Lung (tissue), 12 donors: ENCODE measurements around the gene NDUFC1. TPM values are rescaled to one million over a fixed set of nuclear protein-coding genes. Genes with fewer than 3 reads are reported as not detected.
A peak's percentile ranks its signal among the peaks of the same experiment; 100 is the strongest.
"Not testable (repeated sequence)": the region's sequence is repeated elsewhere in the genome, so short reads cannot be mapped to it uniquely, and the experiment has no call there.

Experiments used
- ATAC-seq: fragments of 200-7000 bp; cut with Tn5 transposase; one replicate; pipeline ENCODE4 v1.9.1; 2020; ENCODE audit warnings: moderate number of reproducible peaks; ENCODE audit not compliant: insufficient read depth, low FRiP score
- DNase-seq, 3 donors: peaks; one replicate each; pipeline ENCODE4 v3.0.0-alpha.2; 2013 to 2017
- H3K27ac ChIP-seq, 2 donors: one replicate each; pipeline ENCODE4 v1.5.1; 2013; ENCODE audit warnings: mild to moderate bottlenecking in 2 of 2, moderate library complexity in 2 of 2, control low read depth in 1 of 2, inconsistent platforms in 1 of 2, low read depth in 1 of 2, low read length in 1 of 2
- H3K27me3 ChIP-seq, 3 donors: one replicate each; pipeline ENCODE4 v1.5.1; 2013; ENCODE audit warnings: low read length in 2 of 3; ENCODE audit not compliant: control insufficient read depth in 3 of 3, insufficient read depth in 3 of 3
- H3K36me3 ChIP-seq, 4 donors: one replicate each; pipeline ENCODE4 v1.5.1; 2013; ENCODE audit warnings: low read length in 4 of 4, mild to moderate bottlenecking in 1 of 4, moderate library complexity in 1 of 4; ENCODE audit not compliant: control insufficient read depth in 4 of 4, insufficient read depth in 4 of 4
- H3K4me1 ChIP-seq, 5 donors: one replicate each; pipeline ENCODE4 v1.5.1; 2013; ENCODE audit warnings: low read length in 5 of 5, mild to moderate bottlenecking in 2 of 5, moderate library complexity in 1 of 5; ENCODE audit not compliant: control insufficient read depth in 5 of 5, insufficient read depth in 5 of 5
- H3K4me3 ChIP-seq: one replicate; pipeline ENCODE4 v1.5.1; 2013; ENCODE audit warnings: mild to moderate bottlenecking, control low read depth, moderate library complexity
- H3K9ac ChIP-seq, 2 donors: one replicate each; pipeline ENCODE4 v1.5.1; 2013; ENCODE audit warnings: low read length in 2 of 2, control low read depth in 1 of 2; ENCODE audit not compliant: insufficient read depth in 1 of 2
- H3K9me3 ChIP-seq, 4 donors: one replicate each; pipeline ENCODE4 v1.5.1; 2013; ENCODE audit warnings: low read length in 3 of 4, mild to moderate bottlenecking in 1 of 4, moderate library complexity in 1 of 4; ENCODE audit not compliant: control insufficient read depth in 4 of 4, insufficient read depth in 3 of 4
- CTCF ChIP-seq: IDR thresholded peaks from 2 replicates; pipeline ENCODE4 v1.5.1; 2012; ENCODE audit warnings: mild to moderate bottlenecking; ENCODE audit errors: control extremely low read depth, extremely low read depth
- WGBS, 2 donors: extraction: QIAGEN DNeasy Blood & Tissue Kit; methylation state at CpG; one replicate each; pipeline ENCODE4 v1.1.7; 2013; 5-methylcytosine and 5-hydroxymethylcytosine counted together
- polyA plus RNA-seq, 2 donors: library from polyadenylated mRNA; stranded (reverse); fragments of 200-250 nt; gene quantifications; one replicate each; pipeline ENCODE4 v1.2.1, GENCODE V29; 2013
- total RNA-seq, 2 donors: library from RNA; depleted of rRNA in 1 of 2; stranded (reverse); fragments of >200 nt in 1 of 2; gene quantifications; one replicate each; pipeline ENCODE4 v1.2.1, GENCODE V29; 2014 to 2021
- donor health status: control.
- donor health status: control.
- donor health status: Bipolar disorder and iron deficiency.
- donor health status: healthy.
- donor health status: DM: yes; HTN: yes; CAD: no.

NDUFC1 gene
- total and polyA plus RNA-seq, 4 donors = 45.0 to 122 (median 52.0) TPM

GRCh38 chr4:139315221-139315675 is 13.0 kb upstream of the NDUFC1 start:
- TF ChIP-seq CTCF = no peak
- Histone ChIP-seq H3K36me3 (peaks cover 0 to 3% (median 0%) of the 10 kb centered on the region in 4 donors), H3K9me3 (no peaks in the 10 kb centered on the region), H3K9ac (no peak overlapping the region), H3K4me1 (peaks cover 0 to 11% (median 0%) of the 10 kb centered on the region in 5 donors), H3K4me3 (no peak overlapping the region), H3K27ac (peak overlapping the region in 1 of 2 donors; percentile 33), H3K27me3 (no peaks in the 10 kb centered on the region)
- DNase-seq (no peak), ATAC-seq (no peak)
- 91 to 93% methylated on average over 13 of the region's 13 CpGs for WGBS, 2 donors

- ATAC-seq = no peak
- peaks cover 0 to 3% (median 0%) of the 10 kb centered on the region in 4 donors for H3K36me3 ChIP-seq
- no peak overlapping the region for H3K9ac ChIP-seq
- H3K9me3 ChIP-seq = no peaks in the 10 kb centered on the region
- H3K4me1 ChIP-seq = peaks cover 0 to 11% (median 0%) of the 10 kb centered on the region in 5 donors
- no peak for TF ChIP-seq CTCF
- DNase-seq = no peak
- no peak overlapping the region for H3K27ac ChIP-seq
- H3K27me3 ChIP-seq = no peaks in the 10 kb centered on the region
- H3K4me3 ChIP-seq = no peak overlapping the region
- WGBS, 2 donors = 91 to 97% methylated on average over 4 of the region's 4 CpGs
Observed at GRCh38 chr4:139314047-139314800, 11.9 kb upstream of the NDUFC1 start.

GRCh38 chr4:139313414-139313813 is 11.1 kb upstream of the NDUFC1 start:
- not testable (repeated sequence) for H3K27me3 ChIP-seq, ATAC-seq, H3K9ac ChIP-seq, H3K27ac ChIP-seq, H3K9me3 ChIP-seq, H3K4me3 ChIP-seq, DNase-seq, H3K36me3 ChIP-seq
- WGBS, 2 donors = 78 to 84% methylated on average over 10 of the region's 10 CpGs
- peaks cover 0 to 11% (median 0%) of the 10 kb centered on the region in 5 donors for H3K4me1 ChIP-seq

GRCh38 chr4:139312552-139313332 is 10.5 kb upstream of the NDUFC1 start:
- DNase-seq = no peak
- Histone ChIP-seq H3K36me3 (peaks cover 0 to 3% (median 0%) of the 10 kb centered on the region in 4 donors), H3K9ac (no peak overlapping the region), H3K27me3 (no peaks in the 10 kb centered on the region), H3K9me3 (no peaks in the 10 kb centered on the region), H3K4me3 (no peak overlapping the region), H3K4me1 (peaks cover 0 to 11% (median 0%) of the 10 kb centered on the region in 5 donors), H3K27ac (no peak overlapping the region)
- WGBS, 2 donors = 92 to 95% methylated on average over 3 of the region's 3 CpGs
- TF ChIP-seq CTCF = no peak
- ATAC-seq = no peak
